NCI-H2196 treated with DMSO at 0.1 percent for 48 hours (cell line): ENCODE results near the gene TNK1.

Experiments used
- DNase-seq: peaks from one replicate; lab custom pipeline; 2025; ENCODE audit not compliant: unreplicated experiment; lab: John Stamatoyannopoulos, UW

TNK1 gene

GRCh38 chr17:7408863-7409262 lies 28.0 kb downstream of the TNK1 start:
- no peak for DNase-seq

- DNase-seq, result no peak
These were observed 28.8 kb downstream of the TNK1 start for GRCh38 chr17:7409716-7410115.

- no peak for DNase-seq
These were observed 29.9 kb downstream of the TNK1 start for GRCh38 chr17:7410634-7411426.

GRCh38 chr17:7411427-7411750 lies 30.5 kb downstream of the TNK1 start:
- DNase-seq, result no peak

- no peak for DNase-seq
These were observed 32.6 kb downstream of the TNK1 start for GRCh38 chr17:7413346-7413985.

- DNase-seq, result no peak
These were observed 33.9 kb downstream of the TNK1 start for GRCh38 chr17:7414837-7415236.

- no peak for DNase-seq
These were observed 34.9 kb downstream of the TNK1 start for GRCh38 chr17:7415784-7416183.

GRCh38 chr17:7416323-7416722 lies 35.4 kb downstream of the TNK1 start:
- DNase-seq, result no peak

- DNase-seq, result no peak
These were observed 36.3 kb downstream of the TNK1 start for GRCh38 chr17:7417056-7417655.

- no peak for DNase-seq
These were observed 37.7 kb downstream of the TNK1 start for GRCh38 chr17:7418472-7419152.

- DNase-seq, result no peak
These were observed 39.1 kb downstream of the TNK1 start, which contains the start of gene SPEM1 for GRCh38 chr17:7419819-7420610. Gene SPEM1, plus strand, starts transcription at chr17:7420324. Its CDS starts 61 bp downstream, at chr17:7420385.

- no peak for DNase-seq
These were observed 40.3 kb downstream of the TNK1 start for GRCh38 chr17:7421186-7421585.

GRCh38 chr17:7423679-7424078 lies 42.8 kb downstream of the TNK1 start:
- DNase-seq, result no peak

GRCh38 chr17:7425316-7425715 lies 44.4 kb downstream of the TNK1 start, which contains the start of gene SPEM2:
Gene SPEM2, plus strand, starts transcription at chr17:7425616. Its CDS starts 73 bp downstream, at chr17:7425689.
- no peak for DNase-seq

- DNase-seq, result no peak
These were observed 44.9 kb downstream of the TNK1 start for GRCh38 chr17:7425756-7426155.

GRCh38 chr17:7426203-7426863 lies 45.4 kb downstream of the TNK1 start:
- no peak for DNase-seq

GRCh38 chr17:7426896-7427489 lies 46.1 kb downstream of the TNK1 start:
- no peak for DNase-seq

- DNase-seq, result no peak
These were observed 46.7 kb downstream of the TNK1 start for GRCh38 chr17:7427549-7427948.

- no peak for DNase-seq
These were observed 47.7 kb downstream of the TNK1 start, which contains the start of gene SPEM3 for GRCh38 chr17:7428557-7428956. Gene SPEM3, plus strand, starts transcription at chr17:7428857. Its CDS starts 46 bp downstream, at chr17:7428903.

GRCh38 chr17:7429722-7430121 lies 48.8 kb downstream of the TNK1 start:
- no peak for DNase-seq
